ENCODE data around the gene STX16. TPM values are rescaled to one million over a fixed set of nuclear protein-coding genes. Genes with fewer than 3 reads are reported as not detected.
A peak's percentile ranks its signal among the peaks of the same experiment; 100 is the strongest.

STX16 gene
- total RNA-seq, 1 experiment from 2014 or later = 89.1 TPM

DNA sequence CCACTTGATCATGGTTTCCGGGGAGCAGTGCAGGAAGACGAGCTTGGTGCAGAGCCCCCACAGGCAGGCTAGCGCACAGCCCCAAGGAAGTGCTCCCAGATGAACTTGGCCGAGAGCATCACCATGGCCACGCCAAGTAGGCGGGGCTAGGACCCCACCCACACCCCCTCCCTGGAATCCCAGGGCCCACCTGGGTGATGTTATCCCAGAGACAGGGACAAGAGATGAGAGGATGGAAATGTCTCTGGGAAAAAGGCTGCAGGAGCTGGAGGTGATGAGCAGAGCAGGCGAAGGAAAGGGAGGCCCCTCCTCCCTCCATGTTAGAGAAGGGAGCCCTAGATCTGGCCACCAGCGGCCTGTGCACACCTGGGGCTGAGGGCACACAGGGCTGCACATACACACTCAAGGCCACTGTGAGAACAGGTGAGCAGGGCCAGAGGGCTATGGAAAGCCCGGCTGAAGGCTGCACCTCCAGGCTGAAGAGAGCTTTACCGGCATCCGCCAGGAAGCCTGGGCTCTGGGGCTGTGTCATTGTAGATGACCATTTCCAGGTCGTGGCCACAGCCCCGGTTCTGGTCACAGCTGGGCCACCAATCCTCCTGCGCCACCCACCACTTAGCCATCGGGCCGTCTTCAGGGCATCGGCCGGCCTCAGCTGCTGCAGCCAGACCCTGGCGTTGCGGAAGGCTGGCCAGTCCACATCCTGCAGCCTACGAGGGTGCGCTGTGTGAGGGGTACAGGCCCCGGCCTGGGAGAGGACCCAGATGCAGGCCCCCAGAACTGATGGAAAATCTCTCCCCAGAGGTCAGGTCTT, 66.4 kb downstream of the STX16 start (continued):
- TF ChIP-seq, protein P1, sequence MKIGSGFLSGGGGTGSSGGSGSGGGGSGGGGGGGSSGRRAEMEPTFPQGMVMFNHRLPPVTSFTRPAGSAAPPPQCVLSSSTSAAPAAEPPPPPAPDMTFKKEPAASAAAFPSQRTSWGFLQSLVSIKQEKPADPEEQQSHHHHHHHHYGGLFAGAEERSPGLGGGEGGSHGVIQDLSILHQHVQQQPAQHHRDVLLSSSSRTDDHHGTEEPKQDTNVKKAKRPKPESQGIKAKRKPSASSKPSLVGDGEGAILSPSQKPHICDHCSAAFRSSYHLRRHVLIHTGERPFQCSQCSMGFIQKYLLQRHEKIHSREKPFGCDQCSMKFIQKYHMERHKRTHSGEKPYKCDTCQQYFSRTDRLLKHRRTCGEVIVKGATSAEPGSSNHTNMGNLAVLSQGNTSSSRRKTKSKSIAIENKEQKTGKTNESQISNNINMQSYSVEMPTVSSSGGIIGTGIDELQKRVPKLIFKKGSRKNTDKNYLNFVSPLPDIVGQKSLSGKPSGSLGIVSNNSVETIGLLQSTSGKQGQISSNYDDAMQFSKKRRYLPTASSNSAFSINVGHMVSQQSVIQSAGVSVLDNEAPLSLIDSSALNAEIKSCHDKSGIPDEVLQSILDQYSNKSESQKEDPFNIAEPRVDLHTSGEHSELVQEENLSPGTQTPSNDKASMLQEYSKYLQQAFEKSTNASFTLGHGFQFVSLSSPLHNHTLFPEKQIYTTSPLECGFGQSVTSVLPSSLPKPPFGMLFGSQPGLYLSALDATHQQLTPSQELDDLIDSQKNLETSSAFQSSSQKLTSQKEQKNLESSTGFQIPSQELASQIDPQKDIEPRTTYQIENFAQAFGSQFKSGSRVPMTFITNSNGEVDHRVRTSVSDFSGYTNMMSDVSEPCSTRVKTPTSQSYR (CRISPR knock-in tag; IDR thresholded peaks at IDR 0.05) = no peak
- no peak for TF ChIP-seq SOX15 (CRISPR knock-in tag; IDR thresholded peaks at IDR 0.05)
- TF ChIP-seq EMX1 (CRISPR knock-in tag; IDR thresholded peaks at IDR 0.05) = no peak
- TF ChIP-seq NR3C1 (CRISPR knock-in tag; conservative IDR thresholded peaks at IDR 0.05; ENCODE audit: low read depth) = no peak

DNA sequence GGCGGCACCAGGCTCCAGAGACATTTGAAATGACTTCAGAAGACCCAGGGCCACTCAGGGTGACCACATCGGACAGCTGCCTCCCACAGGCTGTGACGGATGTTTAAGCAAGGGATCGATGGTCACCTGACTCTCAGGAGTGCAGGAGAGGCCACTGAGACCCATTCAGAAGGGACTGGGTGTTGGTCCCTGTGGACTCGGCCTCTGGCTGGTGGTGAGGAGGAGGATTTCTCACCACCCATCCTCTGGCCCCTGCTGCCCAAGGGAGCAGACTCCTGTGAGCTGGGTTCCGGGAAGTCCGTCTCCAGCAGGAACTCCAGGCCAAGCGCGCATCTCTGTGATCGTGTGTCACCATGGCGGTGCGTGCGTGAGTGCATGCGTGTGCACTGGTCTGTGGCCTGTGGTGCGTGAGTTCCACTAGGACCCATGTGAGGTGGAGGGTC, 67.1 kb downstream of the STX16 start:
- Mint-ChIP-seq H3K4me1 (peaks cover 15% of the 10 kb centered on the region; the same call in 1 of the 2 replicates), H3K9me3 (no peaks in the 10 kb centered on the region), H3K27me3 (ENCODE audit: low read depth) (peaks cover 1% of the 10 kb centered on the region; the same call in 1 of the 2 replicates), H3K27ac (no peak overlapping the region), H3K4me3 (no peak overlapping the region), H3K36me3 (no peaks in the 10 kb centered on the region)
- CTCF ChIA-PET = interaction anchor here (1.2 kb wide), 2 partner anchors 67 to 98 kb away, joined by 3 to 5 read pairs; partner anchors contain the start of gene STX16
- POLR2A ChIA-PET = no interaction called here
- ATAC-seq (no peak), DNase-seq (ENCODE audit: low spot score) (peak; percentile 6)
- TF ChIP-seq, protein P2, sequence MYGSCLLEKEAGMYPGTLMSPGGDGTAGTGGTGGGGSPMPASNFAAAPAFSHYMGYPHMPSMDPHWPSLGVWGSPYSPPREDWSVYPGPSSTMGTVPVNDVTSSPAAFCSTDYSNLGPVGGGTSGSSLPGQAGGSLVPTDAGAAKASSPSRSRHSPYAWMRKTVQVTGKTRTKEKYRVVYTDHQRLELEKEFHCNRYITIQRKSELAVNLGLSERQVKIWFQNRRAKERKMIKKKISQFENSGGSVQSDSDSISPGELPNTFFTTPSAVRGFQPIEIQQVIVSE (CRISPR knock-in tag; IDR thresholded peaks at IDR 0.05; ENCODE audit: borderline replicate concordance) = no peak
- TF ChIP-seq ZNF121 (CRISPR knock-in tag; IDR thresholded peaks at IDR 0.05) = no peak
- no peak for TF ChIP-seq SP1 (CRISPR knock-in tag; conservative IDR thresholded peaks at IDR 0.05)
- TF ChIP-seq CREB1 (CRISPR knock-in tag; IDR thresholded peaks at IDR 0.05) = no peak
- no peak for TF ChIP-seq ZNF396 (CRISPR knock-in tag; IDR thresholded peaks at IDR 0.05; ENCODE audit: borderline replicate concordance)
- no peak for TF ChIP-seq ZNF138 (CRISPR knock-in tag; conservative IDR thresholded peaks at IDR 0.05)
- TF ChIP-seq, protein P3, sequence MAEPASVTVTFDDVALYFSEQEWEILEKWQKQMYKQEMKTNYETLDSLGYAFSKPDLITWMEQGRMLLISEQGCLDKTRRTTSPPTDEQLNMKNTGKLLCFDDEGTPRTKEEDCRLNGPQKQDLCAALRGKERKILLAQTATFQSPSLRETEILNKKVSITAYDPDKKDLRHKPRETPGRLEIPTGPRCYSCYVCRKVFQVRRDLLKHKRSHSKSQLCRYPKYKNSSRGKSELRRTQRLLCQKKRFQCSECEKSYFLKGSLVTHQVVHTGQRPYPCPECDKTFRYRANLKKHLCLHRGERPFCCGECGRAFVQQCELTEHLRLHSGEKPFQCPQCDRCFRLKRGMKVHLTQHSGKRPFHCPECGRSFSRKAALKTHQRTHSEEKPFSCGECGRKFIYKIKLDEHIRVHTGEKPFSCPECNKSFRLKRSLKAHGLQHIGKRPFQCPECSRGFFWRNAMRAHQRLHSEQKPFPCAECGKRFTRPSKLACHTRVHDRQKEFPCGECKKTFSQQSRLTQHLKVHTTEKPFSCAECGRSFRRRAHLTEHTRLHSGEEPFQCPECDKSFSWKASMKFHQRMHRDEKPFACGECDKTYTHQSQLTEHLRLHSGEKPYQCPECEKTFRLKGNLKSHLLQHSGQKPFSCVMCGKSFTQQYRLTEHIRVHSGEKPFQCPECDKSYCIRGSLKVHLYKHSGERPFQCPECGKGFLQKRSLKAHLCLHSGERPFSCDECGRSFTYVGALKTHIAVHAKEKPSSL (CRISPR knock-in tag; conservative IDR thresholded peaks at IDR 0.05) = no peak
- no peak for TF ChIP-seq ZNF232 (CRISPR knock-in tag; IDR thresholded peaks at IDR 0.05)
- TF ChIP-seq ZNF219 (CRISPR knock-in tag; IDR thresholded peaks at IDR 0.05; ENCODE audit: borderline replicate concordance) = no peak
- TF ChIP-seq, protein P4, sequence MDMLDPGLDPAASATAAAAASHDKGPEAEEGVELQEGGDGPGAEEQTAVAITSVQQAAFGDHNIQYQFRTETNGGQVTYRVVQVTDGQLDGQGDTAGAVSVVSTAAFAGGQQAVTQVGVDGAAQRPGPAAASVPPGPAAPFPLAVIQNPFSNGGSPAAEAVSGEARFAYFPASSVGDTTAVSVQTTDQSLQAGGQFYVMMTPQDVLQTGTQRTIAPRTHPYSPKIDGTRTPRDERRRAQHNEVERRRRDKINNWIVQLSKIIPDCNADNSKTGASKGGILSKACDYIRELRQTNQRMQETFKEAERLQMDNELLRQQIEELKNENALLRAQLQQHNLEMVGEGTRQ (CRISPR knock-in tag; IDR thresholded peaks at IDR 0.05) = no peak
- no peak for TF ChIP-seq ZNF416 (CRISPR knock-in tag; IDR thresholded peaks at IDR 0.05)
- TF ChIP-seq, protein P5, sequence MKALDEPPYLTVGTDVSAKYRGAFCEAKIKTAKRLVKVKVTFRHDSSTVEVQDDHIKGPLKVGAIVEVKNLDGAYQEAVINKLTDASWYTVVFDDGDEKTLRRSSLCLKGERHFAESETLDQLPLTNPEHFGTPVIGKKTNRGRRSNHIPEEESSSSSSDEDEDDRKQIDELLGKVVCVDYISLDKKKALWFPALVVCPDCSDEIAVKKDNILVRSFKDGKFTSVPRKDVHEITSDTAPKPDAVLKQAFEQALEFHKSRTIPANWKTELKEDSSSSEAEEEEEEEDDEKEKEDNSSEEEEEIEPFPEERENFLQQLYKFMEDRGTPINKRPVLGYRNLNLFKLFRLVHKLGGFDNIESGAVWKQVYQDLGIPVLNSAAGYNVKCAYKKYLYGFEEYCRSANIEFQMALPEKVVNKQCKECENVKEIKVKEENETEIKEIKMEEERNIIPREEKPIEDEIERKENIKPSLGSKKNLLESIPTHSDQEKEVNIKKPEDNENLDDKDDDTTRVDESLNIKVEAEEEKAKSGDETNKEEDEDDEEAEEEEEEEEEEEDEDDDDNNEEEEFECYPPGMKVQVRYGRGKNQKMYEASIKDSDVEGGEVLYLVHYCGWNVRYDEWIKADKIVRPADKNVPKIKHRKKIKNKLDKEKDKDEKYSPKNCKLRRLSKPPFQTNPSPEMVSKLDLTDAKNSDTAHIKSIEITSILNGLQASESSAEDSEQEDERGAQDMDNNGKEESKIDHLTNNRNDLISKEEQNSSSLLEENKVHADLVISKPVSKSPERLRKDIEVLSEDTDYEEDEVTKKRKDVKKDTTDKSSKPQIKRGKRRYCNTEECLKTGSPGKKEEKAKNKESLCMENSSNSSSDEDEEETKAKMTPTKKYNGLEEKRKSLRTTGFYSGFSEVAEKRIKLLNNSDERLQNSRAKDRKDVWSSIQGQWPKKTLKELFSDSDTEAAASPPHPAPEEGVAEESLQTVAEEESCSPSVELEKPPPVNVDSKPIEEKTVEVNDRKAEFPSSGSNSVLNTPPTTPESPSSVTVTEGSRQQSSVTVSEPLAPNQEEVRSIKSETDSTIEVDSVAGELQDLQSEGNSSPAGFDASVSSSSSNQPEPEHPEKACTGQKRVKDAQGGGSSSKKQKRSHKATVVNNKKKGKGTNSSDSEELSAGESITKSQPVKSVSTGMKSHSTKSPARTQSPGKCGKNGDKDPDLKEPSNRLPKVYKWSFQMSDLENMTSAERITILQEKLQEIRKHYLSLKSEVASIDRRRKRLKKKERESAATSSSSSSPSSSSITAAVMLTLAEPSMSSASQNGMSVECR (CRISPR knock-in tag; IDR thresholded peaks at IDR 0.05; ENCODE audit: borderline replicate concordance) = no peak
- TF ChIP-seq, protein P1 (CRISPR knock-in tag; IDR thresholded peaks at IDR 0.05) = no peak

Data from WTC11 (cell line).